A204.1 (cell line): ENCODE measurements around the gene STKLD1.

Experiments
- FAIRE-seq: peaks from 2 replicates; lab custom pipeline; 2012; peaks lifted over from hg19 to GRCh38; lab: Jason Lieb, UNC

The STKLD1 gene

GRCh38 chr9:133345596-133345995, 30.6 kb upstream of the STKLD1 start:
- no peak for FAIRE-seq

GRCh38 chr9:133346021-133346785, 30.0 kb upstream of the STKLD1 start:
- FAIRE-seq: no peak

GRCh38 chr9:133347515-133347984, 28.6 kb upstream of the STKLD1 start:
- FAIRE-seq: no peak

- peak; percentile 44 for FAIRE-seq
These were observed 28.0 kb upstream of the STKLD1 start, which contains the start of the genes MED22 and RPL7A for GRCh38 chr9:133347985-133348717. MED22 (minus strand) TSS chr9:133348131; CDS start chr9:133346662, 1,469 bp downstream. RPL7A (plus strand) TSS chr9:133348218; CDS start chr9:133348244, 26 bp downstream.

- FAIRE-seq: no peak
These were observed 27.2 kb upstream of the STKLD1 start for GRCh38 chr9:133348718-133349573.

GRCh38 chr9:133349965-133350616, 26.1 kb upstream of the STKLD1 start:
- FAIRE-seq: no peak

- no peak for FAIRE-seq
These were observed 24.6 kb upstream of the STKLD1 start for GRCh38 chr9:133351526-133351907.

- no peak for FAIRE-seq
These were observed 24.1 kb upstream of the STKLD1 start for GRCh38 chr9:133351908-133352634.

GRCh38 chr9:133352635-133353340, 23.4 kb upstream of the STKLD1 start:
- FAIRE-seq: no peak

GRCh38 chr9:133353548-133353947, 22.6 kb upstream of the STKLD1 start:
- FAIRE-seq: no peak

GRCh38 chr9:133354766-133355165, 21.4 kb upstream of the STKLD1 start:
- no peak for FAIRE-seq

- no peak for FAIRE-seq
These were observed 20.2 kb upstream of the STKLD1 start for GRCh38 chr9:133355881-133356357.

GRCh38 chr9:133356391-133357091, 19.6 kb upstream of the STKLD1 start, which contains the start of the genes SURF1 and SURF2:
SURF1 (minus strand) TSS chr9:133356487; CDS start chr9:133356453, 34 bp downstream.
SURF2 (plus strand) TSS chr9:133356550; CDS start chr9:133356593, 43 bp downstream.
- no peak for FAIRE-seq

- no peak for FAIRE-seq
These were observed 18.5 kb upstream of the STKLD1 start for GRCh38 chr9:133357656-133358055.

- FAIRE-seq: no peak
These were observed 16.6 kb upstream of the STKLD1 start for GRCh38 chr9:133359399-133360175.

GRCh38 chr9:133360400-133361393, 15.5 kb upstream of the STKLD1 start:
- FAIRE-seq: no peak

- no peak for FAIRE-seq
These were observed 14.6 kb upstream of the STKLD1 start for GRCh38 chr9:133361507-133362092.
